H1 (cell line): Measurements from ENCODE around the gene OR1M1. TPM values are rescaled to one million over a fixed set of nuclear protein-coding genes. Genes with fewer than 3 reads are reported as not detected.

Source experiments
- CTCF ChIA-PET: fragments of 300-600 bp; sonication (Branson Sonifier 250); formaldehyde crosslinking; loops from one replicate; lab custom pipeline; 2021; ENCODE audit not compliant: partially characterized antibody; lab: Charles Lee
- POLR2A ChIA-PET: fragments of 300-600 bp; sonication (Branson Sonifier 250); formaldehyde crosslinking; loops from one replicate; lab custom pipeline; 2021; ENCODE audit warnings: inconsistent platforms; ENCODE audit not compliant: partially characterized antibody; lab: Charles Lee
- DNase-seq, 2 experiments: peaks; one replicate each; pipeline versions ENCODE4 v3.0.0 to v3.0.0-alpha.2; 2010 to 2022; ENCODE audit warnings: low spot score in 2 of 2, low read depth in 1 of 2, mixed read lengths in 1 of 2
- FAIRE-seq: peaks from 2 replicates; lab custom pipeline; 2011; peaks lifted over from hg19 to GRCh38; lab: Jason Lieb, UNC
- H2AFZ ChIP-seq: 2 replicates; pipeline ENCODE4 v1.8.1; 2012; ENCODE audit warnings: low read length, inconsistent platforms
- H2AK5ac ChIP-seq: 2 replicates; pipeline ENCODE4 v1.6.1; 2013; ENCODE audit warnings: low read depth, low read length
- H2BK120ac ChIP-seq: replicated peaks from 2 replicates; pipeline ENCODE3; 2013; ENCODE audit warnings: low read depth, low read length, inconsistent platforms
- H2BK12ac ChIP-seq: 2 replicates; pipeline ENCODE4 v1.6.1; 2013; ENCODE audit warnings: low read depth, low read length
- H2BK15ac ChIP-seq: 2 replicates; pipeline ENCODE4 v1.6.1; 2013; ENCODE audit warnings: low read length
- H2BK20ac ChIP-seq: 2 replicates; pipeline ENCODE4 v1.6.1; 2013; ENCODE audit warnings: low read length
- H2BK5ac ChIP-seq: 2 replicates; pipeline ENCODE4 v1.6.1; 2013; ENCODE audit warnings: low read depth, low read length
- H3K14ac ChIP-seq: 2 replicates; pipeline ENCODE4 v1.6.1; 2013; ENCODE audit warnings: inconsistent platforms; ENCODE audit not compliant: insufficient read length
- H3K18ac ChIP-seq: 2 replicates; pipeline ENCODE4 v1.6.1; 2013; ENCODE audit warnings: low read length; ENCODE audit errors: extremely low read depth
- H3K23ac ChIP-seq: 2 replicates; pipeline ENCODE4 v1.6.1; 2013; ENCODE audit warnings: inconsistent platforms; ENCODE audit not compliant: insufficient read length
- H3K23me2 ChIP-seq: 2 replicates; pipeline ENCODE4 v1.6.1; 2013; ENCODE audit warnings: low read depth, low read length
- H3K27ac ChIP-seq: 2 replicates; pipeline ENCODE4 v1.6.1; 2011; ENCODE audit warnings: low read depth, low read length, inconsistent platforms
- H3K27me3 ChIP-seq, 4 experiments: replicated peaks in 1 of 4; 1 replicate in 1 of 4; 2 replicates in 3 of 4; pipeline versions ENCODE4 v1.6.1 to v1.8.1; 2011 to 2013; ENCODE audit warnings: low read length in 3 of 4, mild to moderate bottlenecking in 3 of 4, inconsistent platforms in 2 of 4, mixed read lengths in 2 of 4, moderate library complexity in 1 of 4; ENCODE audit not compliant: control insufficient read depth in 3 of 4, insufficient read depth in 3 of 4; ENCODE audit errors: extremely low read depth in 1 of 4
- H3K36me3 ChIP-seq, 4 experiments: 2 replicates each; pipeline versions ENCODE4 v1.6.1 to v1.8.1; 2011 to 2013; ENCODE audit warnings: mild to moderate bottlenecking in 4 of 4, low read length in 3 of 4, moderate library complexity in 2 of 4, control low read depth in 1 of 4, inconsistent platforms in 1 of 4; ENCODE audit not compliant: insufficient read depth in 4 of 4, control insufficient read depth in 2 of 4
- H3K4ac ChIP-seq: replicated peaks from 2 replicates; pipeline ENCODE3; 2013; ENCODE audit warnings: low read length, low read depth, mixed read lengths, inconsistent platforms; ENCODE audit not compliant: insufficient read length
- H3K4me1 ChIP-seq, 4 experiments: replicated peaks in 1 of 4; 1 replicate in 1 of 4; 2 replicates in 3 of 4; pipeline versions ENCODE4 v1.6.1 to v1.8.1; 2011 to 2013; ENCODE audit warnings: low read length in 3 of 4, inconsistent platforms in 2 of 4, mixed read lengths in 1 of 4; ENCODE audit not compliant: insufficient read depth in 4 of 4, control insufficient read depth in 3 of 4
- H3K4me2 ChIP-seq, 2 experiments: 2 replicates each; pipeline versions ENCODE4 v1.6.1 to v1.8.1; 2011 to 2013; ENCODE audit warnings: low read depth in 2 of 2, low read length in 2 of 2, control low read depth in 1 of 2, inconsistent platforms in 1 of 2, mild to moderate bottlenecking in 1 of 2; ENCODE audit not compliant: insufficient read depth in 1 of 2
- H3K4me3 ChIP-seq, 4 experiments: fragments of 200-600, 300-600 bp in 1 of 4; sonication (generic), shearing (Covaris generic), sonication (Bioruptor Twin) in 1 of 4; 2 replicates each; pipeline versions ENCODE4 v1.5.1 to v1.8.1; 2011 to 2016; ENCODE audit warnings: low read length in 4 of 4, low read depth in 3 of 4, control low read depth in 2 of 4, inconsistent platforms in 2 of 4, mild to moderate bottlenecking in 2 of 4, mixed read lengths in 1 of 4, moderate library complexity in 1 of 4; ENCODE audit not compliant: insufficient read depth in 2 of 4; ENCODE audit errors: extremely low read depth in 1 of 4
- H3K56ac ChIP-seq: replicated peaks from 2 replicates; pipeline ENCODE3; 2013; ENCODE audit warnings: low read depth, mild to moderate bottlenecking, mixed read lengths, low read length, inconsistent platforms; ENCODE audit not compliant: insufficient read length
- H3K79me1 ChIP-seq: 2 replicates; pipeline ENCODE4 v1.6.1; 2013; ENCODE audit warnings: low read depth, low read length, control low read depth
- H3K79me2 ChIP-seq, 2 experiments: 2 replicates each; pipeline versions ENCODE4 v1.6.1 to v1.8.1; 2012 to 2013; ENCODE audit warnings: low read length in 2 of 2, mild to moderate bottlenecking in 2 of 2, inconsistent platforms in 1 of 2; ENCODE audit not compliant: insufficient read depth in 2 of 2, control insufficient read depth in 1 of 2
- H3K9ac ChIP-seq, 4 experiments: replicated peaks in 1 of 4; 1 replicate in 1 of 4; 2 replicates in 3 of 4; pipeline versions ENCODE4 v1.6.1 to v1.8.1; 2011 to 2013; ENCODE audit warnings: low read depth in 3 of 4, low read length in 3 of 4, control low read depth in 2 of 4, mild to moderate bottlenecking in 2 of 4, moderate library complexity in 2 of 4, inconsistent platforms in 1 of 4; ENCODE audit errors: extremely low read depth in 1 of 4
- H3K9me3 ChIP-seq, 2 experiments: 2 replicates each; pipeline versions ENCODE4 v1.6.1 to v1.8.1; 2012 to 2013; ENCODE audit warnings: mild to moderate bottlenecking in 2 of 2, moderate library complexity in 2 of 2, control low read depth in 1 of 2, inconsistent platforms in 1 of 2, low read depth in 1 of 2, low read length in 1 of 2, mixed read lengths in 1 of 2; ENCODE audit not compliant: insufficient read depth in 2 of 2
- H4K20me1 ChIP-seq, 2 experiments: replicated peaks in 1 of 2; 2 replicates each; pipeline versions ENCODE3 to v1.8.1; 2011 to 2013; ENCODE audit warnings: inconsistent platforms in 2 of 2, low read length in 2 of 2, mild to moderate bottlenecking in 1 of 2; ENCODE audit not compliant: insufficient read depth in 2 of 2, control insufficient read depth in 1 of 2
- H4K5ac ChIP-seq: 2 replicates; pipeline ENCODE4 v1.6.1; 2013; ENCODE audit warnings: low read length, low read depth, mixed read lengths, inconsistent platforms; ENCODE audit not compliant: insufficient read length
- H4K8ac ChIP-seq: 2 replicates; pipeline ENCODE4 v1.8.0; 2013; ENCODE audit warnings: mild to moderate bottlenecking, moderate library complexity, low read length, inconsistent platforms; ENCODE audit not compliant: insufficient read depth; ENCODE audit errors: extremely low read depth
- H4K91ac ChIP-seq: replicated peaks from 2 replicates; pipeline ENCODE3; 2013; ENCODE audit warnings: low read length, mixed read lengths, inconsistent platforms; ENCODE audit not compliant: insufficient read length
- BACH1 ChIP-seq: IDR thresholded peaks from 2 replicates; pipeline ENCODE4 v1.6.1; 2012; ENCODE audit warnings: low read length, improper control_type of control experiment
- CHD1 ChIP-seq: IDR thresholded peaks from 2 replicates; pipeline ENCODE4 v1.6.1; 2012; ENCODE audit warnings: low read depth, low read length, improper control_type of control experiment
- HDAC2 ChIP-seq, 2 experiments: fragments of 300-600 bp in 1 of 2; sonication (generic) in 1 of 2; IDR thresholded peaks; 2 replicates each; pipeline ENCODE4 v1.6.1; 2011 to 2012; ENCODE audit warnings: low read depth in 2 of 2, low read length in 2 of 2, mild to moderate bottlenecking in 2 of 2, moderate library complexity in 2 of 2, borderline replicate concordance in 1 of 2, inconsistent platforms in 1 of 2
- JUN ChIP-seq: IDR thresholded peaks from 2 replicates; pipeline ENCODE4 v1.6.1; 2011; ENCODE audit warnings: low read depth, mild to moderate bottlenecking, improper control_type of control experiment, low read length
- NANOG ChIP-seq: IDR thresholded peaks from 2 replicates; pipeline ENCODE4 v1.6.1; 2011; ENCODE audit warnings: low read length, low read depth, mild to moderate bottlenecking, inconsistent platforms; ENCODE audit not compliant: insufficient read depth, poor library complexity, severe bottlenecking
- NRF1 ChIP-seq: IDR thresholded peaks from 2 replicates; pipeline ENCODE4 v1.6.1; 2011; ENCODE audit warnings: mild to moderate bottlenecking, low read depth, low read length, improper control_type of control experiment
- POLR2AphosphoS5 ChIP-seq: IDR thresholded peaks from 2 replicates; pipeline ENCODE4 v1.6.1; 2011; ENCODE audit warnings: low read depth, low read length
- POU5F1 ChIP-seq: IDR thresholded peaks from 2 replicates; pipeline ENCODE4 v1.6.1; 2011; ENCODE audit warnings: low read depth, mild to moderate bottlenecking, low read length, moderate library complexity
- RNF2 ChIP-seq: fragments of 200-900, 300-1000 bp; sonication (generic); IDR thresholded peaks from 2 replicates; pipeline ENCODE4 v1.7.1; 2016; ENCODE audit warnings: borderline replicate concordance, low read depth, mild to moderate bottlenecking, antibody characterized with exemption, low read length; ENCODE audit not compliant: poor library complexity, severe bottlenecking; ENCODE audit errors: missing control alignments
- WGBS, 2 experiments: shearing (Covaris generic) in 1 of 2; methylation state at CpG; one replicate each; pipeline versions ENCODE4 v1.1.6 to v1.1.7; 2013 to 2015; ENCODE audit warnings: low lambda C conversion rate in 2 of 2, mixed read lengths in 2 of 2, inconsistent platforms in 1 of 2, low coverage in 1 of 2, missing lambda C conversion rate in 1 of 2; ENCODE audit not compliant: insufficient replicate concordance in 2 of 2, insufficient coverage in 1 of 2, insufficient read length in 1 of 2; ENCODE audit errors: extremely low coverage in 1 of 2, missing lambda C conversion rate in 1 of 2; 5-methylcytosine and 5-hydroxymethylcytosine counted together
- polyA plus RNA-seq, 7 experiments: library from polyadenylated mRNA; depleted of rRNA in 3 of 7; stranded (reverse) in 5 of 7; unstranded in 2 of 7; fragments of >200 nt in 5 of 7; fragments of 200-250 nt in 2 of 7; gene quantifications; 1 replicate in 5 of 7; 2 replicates in 1 of 7; 4 replicates in 1 of 7; pipeline versions ENCODE4 v1.2.1 to v1.2.3, GENCODE V29; 2011 to 2013; ENCODE audit warnings: missing spikeins in 2 of 7, mixed read lengths in 2 of 7
- total RNA-seq: library from RNA; stranded (reverse); fragmentation: NEBNext Ultra II Directional; extraction: Animal tissue kit (Norgen Biotek cat#: 25700); gene quantifications from 2 replicates; pipeline ENCODE4 v1.2.1, GENCODE V29; 2021

Gene OR1M1
- total and polyA plus RNA-seq, 2 of the 8 experiments (the other 6 are each of a cell fraction or from before 2014, with no cell fraction given): 0.12 TPM; not detected in 1

GRCh38 chr19:9128171-9128570 lies 41.3 kb downstream of the OR1M1 start:
- Histone ChIP-seq H3K56ac (no peak overlapping the region), H3K27ac (no peak overlapping the region), H3K4me2 (no peak overlapping the region), H4K8ac (no peak overlapping the region), H3K14ac (no peak overlapping the region), H4K91ac (no peak overlapping the region), H2BK5ac (no peak overlapping the region), H3K9ac (no peak overlapping the region), H3K79me2 (no peaks in the 10 kb centered on the region), H4K5ac (no peak overlapping the region), H3K4me3 (no peak overlapping the region), H2BK120ac (no peak overlapping the region), H2BK12ac (no peak overlapping the region), H3K27me3 (no peaks in the 10 kb centered on the region), H3K23me2 (no peaks in the 10 kb centered on the region), H2AFZ (no peak overlapping the region), H3K36me3 (no peaks in the 10 kb centered on the region), H3K4ac (no peak overlapping the region), H3K9me3 (peaks cover 29 to 46% of the 10 kb centered on the region in 2 experiments), H2BK15ac (no peak overlapping the region), H3K18ac (no peak overlapping the region), H3K4me1 (no peaks in the 10 kb centered on the region), H3K79me1 (no peaks in the 10 kb centered on the region), H2AK5ac (no peak overlapping the region), H2BK20ac (no peak overlapping the region), H4K20me1 (no peaks in the 10 kb centered on the region), H3K23ac (no peak overlapping the region)
- 84% methylated on average over 3 of the region's 3 CpGs; no CpG with 5 or more reads in 1 of the 2 experiments for WGBS, 2 experiments
- ChIA-PET CTCF (no interaction called here), POLR2A (interaction anchor here (1.0 kb wide), 1 partner anchor 13 kb away, joined by 3 read pairs; no protein-coding TSS in a partner anchor)
- FAIRE-seq: no peak
- DNase-seq: no peak
- TF ChIP-seq JUN: no peak
- TF ChIP-seq HDAC2 (IDR thresholded peaks at IDR 0.05; ENCODE audit: borderline replicate concordance in 1 of 2, low read depth in 2 of 2, low read length in 2 of 2): no peak
- TF ChIP-seq POLR2AphosphoS5: no peak
- no peak for TF ChIP-seq NANOG
- TF ChIP-seq CHD1: no peak
- no peak for TF ChIP-seq POU5F1
- TF ChIP-seq NRF1: no peak
- no peak for TF ChIP-seq RNF2
- no peak for TF ChIP-seq BACH1
